Prostate gland (tissue), 2 donors: ENCODE results near the gene SPNS1. TPM values are rescaled to one million over a fixed set of nuclear protein-coding genes. Genes with fewer than 3 reads are reported as not detected.

Source experiments
- DNase-seq: peaks from one replicate; pipeline ENCODE4 v3.0.0-alpha.2; 2019; ENCODE audit warnings: low spot score
- H3K27ac ChIP-seq, 2 donors: fragments of 200-600 bp; sonication (generic); 2 replicates each; pipeline ENCODE4 v1.5.1; 2017 to 2019
- H3K27me3 ChIP-seq: fragments of 200-600 bp; sonication (generic); replicated peaks from 2 replicates; pipeline ENCODE4 v1.5.1; 2019; ENCODE audit not compliant: insufficient read depth
- H3K36me3 ChIP-seq, 2 donors: fragments of 200-600 bp; sonication (generic); 1 replicate in 1 of 2; 2 replicates in 1 of 2; pipeline versions ENCODE4 v1.5.1 to v1.8.1; 2017 to 2019
- H3K4me1 ChIP-seq: fragments of 200-600 bp; sonication (generic); replicated peaks from 2 replicates; pipeline ENCODE4 v1.5.1; 2019
- H3K4me3 ChIP-seq, 2 donors: fragments of 200-600 bp; sonication (generic); 2 replicates each; pipeline ENCODE4 v1.5.1; 2017 to 2019
- H3K9me3 ChIP-seq: fragments of 200-600 bp; sonication (generic); 2 replicates; pipeline ENCODE4 v1.5.1; 2017
- CTCF ChIP-seq, 4 experiments: fragments of 200-600 bp in 2 of 4; fragments of 450-650 bp in 2 of 4; sonication (generic) in 2 of 4; IDR thresholded peaks; 1 replicate in 3 of 4; 2 replicates in 1 of 4; pipeline ENCODE4 v1.5.1; 2016 to 2019; ENCODE audit warnings: antibody characterized with exemption in 4 of 4, mild to moderate bottlenecking in 2 of 4, moderate library complexity in 2 of 4
- POLR2A ChIP-seq: fragments of 450-650 bp; IDR thresholded peaks from one replicate; pipeline ENCODE4 v1.6.1; 2016; ENCODE audit warnings: antibody characterized with exemption, mild to moderate bottlenecking
- POLR2AphosphoS5 ChIP-seq: sonication (generic); formaldehyde crosslinking; IDR thresholded peaks from one replicate; pipeline ENCODE4 v1.6.1; 2017; ENCODE audit warnings: antibody characterized with exemption
- WGBS: methylation state at CpG from one replicate; pipeline ENCODE4 v1.1.5; 2018; 5-methylcytosine and 5-hydroxymethylcytosine counted together
- intact Hi-C: fragments of 100-400 bp; cut with DNase I; formaldehyde crosslinking; loops from one replicate; pipeline ENCODE4 v1.14.2; 2022
- total RNA-seq, 2 donors: library from RNA; depleted of rRNA; stranded (reverse); fragments of >200 nt; gene quantifications; one replicate each; pipeline ENCODE4 v1.1.0, GENCODE V29; 2016

Gene SPNS1
- total RNA-seq, 2 donors from 2014 or later: 14.8 to 57.4 TPM

GRCh38 chr16:28958216-28958615 is 16.4 kb upstream of the SPNS1 start:
- TF ChIP-seq POLR2AphosphoS5 (no peak), POLR2A (no peak), CTCF (IDR thresholded peaks at IDR 0.05) (no peak)
- no peaks in the 10 kb centered on the region for H3K27me3 ChIP-seq
- no peaks in the 10 kb centered on the region for H3K4me1 ChIP-seq
- intact Hi-C loops: no loop called here
- peaks cover 0 to 3% of the 10 kb centered on the region in 2 donors for H3K36me3 ChIP-seq
- no peak overlapping the region for H3K27ac ChIP-seq
- H3K9me3 ChIP-seq: no peaks in the 10 kb centered on the region
- WGBS: 98% methylated on average over 9 of the region's 9 CpGs
- no peak overlapping the region for H3K4me3 ChIP-seq
- DNase-seq: no peak

- H3K36me3 ChIP-seq: peaks cover 0 to 3% of the 10 kb centered on the region in 2 donors
- intact Hi-C loops: no loop called here
- H3K4me3 ChIP-seq: no peak overlapping the region
- no peaks in the 10 kb centered on the region for H3K27me3 ChIP-seq
- H3K27ac ChIP-seq: no peak overlapping the region
- TF ChIP-seq POLR2AphosphoS5 (no peak), POLR2A (no peak), CTCF (IDR thresholded peaks at IDR 0.05) (no peak)
- DNase-seq: no peak
- WGBS: 86% methylated on average over 6 of the region's 6 CpGs
- H3K4me1 ChIP-seq: no peaks in the 10 kb centered on the region
- H3K9me3 ChIP-seq: no peaks in the 10 kb centered on the region
Measured at GRCh38 chr16:28958836-28959235, 15.7 kb upstream of the SPNS1 start.

GRCh38 chr16:28964072-28964471 is 10.5 kb upstream of the SPNS1 start:
- intact Hi-C loops: no loop called here
- H3K36me3 ChIP-seq: no peaks in the 10 kb centered on the region

DNA sequence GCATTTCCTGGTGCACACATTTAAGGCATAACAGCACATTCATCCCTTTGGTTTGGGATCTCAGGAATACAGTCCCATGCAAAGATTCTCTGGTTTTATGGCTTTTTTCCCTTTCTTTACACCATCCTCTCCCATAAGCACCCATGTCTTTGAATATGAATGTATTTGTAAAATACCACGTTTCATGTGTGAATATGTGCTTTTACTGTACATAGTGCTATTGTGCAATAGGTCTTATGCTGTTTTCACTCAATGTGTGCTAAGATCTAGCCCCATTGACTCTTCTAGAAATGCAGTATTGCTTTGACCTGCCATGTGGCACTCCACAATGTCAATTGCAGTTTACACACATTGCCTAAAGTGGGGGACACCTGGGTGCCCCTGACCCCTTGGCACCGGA is 10.1 kb upstream of the SPNS1 start:
- WGBS: 88% methylated on average over 2 of the region's 2 CpGs

More at GRCh38 chr16:28964072-28964471, 10.5 kb upstream of the SPNS1 start:
- H3K4me3 ChIP-seq: no peak overlapping the region
- 92% methylated on average over 3 of the region's 3 CpGs for WGBS
- TF ChIP-seq CTCF (IDR thresholded peaks at IDR 0.05): no peak
- no peak for TF ChIP-seq POLR2AphosphoS5
- TF ChIP-seq POLR2A: no peak
- H3K4me1 ChIP-seq: no peaks in the 10 kb centered on the region
- no peaks in the 10 kb centered on the region for H3K27me3 ChIP-seq
- H3K27ac ChIP-seq: no peak overlapping the region
- no peaks in the 10 kb centered on the region for H3K9me3 ChIP-seq
- no peak for DNase-seq

More for the DNA sequence above, 10.1 kb upstream of the SPNS1 start:
- Histone ChIP-seq H3K9me3 (no peaks in the 10 kb centered on the region), H3K36me3 (no peaks in the 10 kb centered on the region), H3K27me3 (no peaks in the 10 kb centered on the region), H3K27ac (no peak overlapping the region), H3K4me1 (no peaks in the 10 kb centered on the region), H3K4me3 (no peak overlapping the region)
- no peak for DNase-seq
- intact Hi-C loops: no loop called here
- TF ChIP-seq POLR2AphosphoS5: no peak
- no peak for TF ChIP-seq POLR2A
- no peak for TF ChIP-seq CTCF (IDR thresholded peaks at IDR 0.05)
